ENCODE measurements around the gene ACAD8.

GRCh38 chr11:134231958-134232659, 21.3 kb upstream of the ACAD8 start:
- TF ChIP-seq POLR2A (IDR thresholded peaks at IDR 0.05): no peak
- TF ChIP-seq CTCF (IDR thresholded peaks at IDR 0.05): no peak
- no peak for TF ChIP-seq EP300 (IDR thresholded peaks at IDR 0.05)
